Activated CD4-positive, alpha-beta T cell treated with anti-CD3 and anti-CD28 coated beads for 36 hours (primary cell): ENCODE measurements around the gene ADD3. TPM values are rescaled to one million over a fixed set of nuclear protein-coding genes. Genes with fewer than 3 reads are reported as not detected.
"Not testable (repeated sequence)": the region's sequence is repeated elsewhere in the genome, so short reads cannot be mapped to it uniquely, and the experiment has no call there.

ENCODE experiments used
- ATAC-seq: fragments of 200-7000 bp; cut with Tn5 transposase; one replicate; pipeline ENCODE4 v1.10.0; 2021; ENCODE audit warnings: mild to moderate bottlenecking, moderate library complexity
- CTCF ChIA-PET: fragments of 350-600 bp; sonication (Branson Sonifier 250); formaldehyde crosslinking; loops from one replicate; lab custom pipeline; 2021; ENCODE audit warnings: antibody characterized with exemption; lab: Charles Lee
- POLR2A ChIA-PET: fragments of 350-600 bp; sonication (Branson Sonifier 250); formaldehyde crosslinking; loops from one replicate; lab custom pipeline; 2021; ENCODE audit warnings: antibody characterized with exemption, inconsistent platforms; lab: Charles Lee
- DNase-seq: peaks from one replicate; pipeline ENCODE4 v3.0.0-alpha.2; 2020
- H3K27ac Mint-ChIP-seq: one replicate; pipeline ENCODE4 v1.8.0; 2021; ENCODE audit warnings: mixed read lengths
- H3K27me3 Mint-ChIP-seq: one replicate; pipeline ENCODE4 v1.8.0; 2021; ENCODE audit warnings: mixed read lengths
- H3K36me3 Mint-ChIP-seq: one replicate; pipeline ENCODE4 v1.8.0; 2021; ENCODE audit warnings: low read depth, mixed read lengths
- H3K4me1 Mint-ChIP-seq: one replicate; pipeline ENCODE4 v1.8.0; 2021; ENCODE audit warnings: mixed read lengths
- H3K4me3 Mint-ChIP-seq: one replicate; pipeline ENCODE4 v1.8.0; 2021; ENCODE audit warnings: mild to moderate bottlenecking, moderate library complexity, mixed read lengths
- H3K9me3 Mint-ChIP-seq: one replicate; pipeline ENCODE4 v1.8.0; 2021; ENCODE audit warnings: low read depth, mixed read lengths
- intact Hi-C, 2 experiments: fragments of 100-400 bp; cut with DNase I in 1 of 2; cut with micrococcal nuclease in 1 of 2; formaldehyde crosslinking; loops; one replicate each; pipeline versions ENCODE4 v1.14.2 to v1.15.1; 2022 to 2024; cut with DNase I, micrococcal nuclease
- total RNA-seq, 2 experiments: library from RNA; stranded (reverse); gene quantifications; one replicate each; pipeline ENCODE4 v1.2.3, GENCODE V29; 2021

ADD3 gene
- total RNA-seq, 2 experiments from 2014 or later = 72.5 to 101 TPM

- Mint-ChIP-seq H3K27ac (peak overlapping the region; percentile 6), H3K9me3 (no peaks in the 10 kb centered on the region), H3K36me3 (no peaks in the 10 kb centered on the region), H3K4me3 (no peak overlapping the region), H3K27me3 (no peaks in the 10 kb centered on the region), H3K4me1 (peaks cover 9% of the 10 kb centered on the region)
- ChIA-PET CTCF (interaction anchor here (0.7 to 3.2 kb wide), 33 partner anchors 8 to 265 kb away, joined by 3 to 25 read pairs (median 5); partner anchors contain the start of gene ADD3), POLR2A (no interaction called here)
- peak; percentile 75 for ATAC-seq
- intact Hi-C loops = loop anchor here (1.0 to 5.0 kb wide), 5 partner anchors 29 to 299 kb away; partner anchors contain the start of gene ADD3 (in 1 of the 2)
- peak; percentile 79 for DNase-seq
Measured at GRCh38 chr10:109978481-109978880, 29.3 kb upstream of the ADD3 start.

DNA sequence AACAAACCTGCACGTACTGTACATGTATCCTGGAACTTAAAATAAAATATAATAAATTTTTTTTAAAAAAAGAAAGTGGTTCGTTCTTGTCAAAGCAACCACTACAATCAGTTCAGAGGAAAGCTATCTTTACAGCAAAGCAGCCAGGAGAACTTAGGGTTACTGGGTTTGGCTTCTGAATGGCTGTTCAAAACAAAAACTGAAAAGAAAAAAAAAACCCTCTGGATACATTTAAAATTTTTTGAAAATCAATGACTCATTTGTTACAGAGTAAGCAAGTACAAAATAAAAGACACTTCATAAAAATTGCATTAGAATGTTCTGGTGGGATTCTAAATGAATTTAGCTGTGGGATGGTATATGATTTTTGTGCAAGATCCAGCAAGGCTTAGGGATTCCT lies 28.6 kb upstream of the ADD3 start:
- ATAC-seq = no peak
- peaks cover 9% of the 10 kb centered on the region for H3K4me1 Mint-ChIP-seq
- H3K27me3 Mint-ChIP-seq = no peaks in the 10 kb centered on the region
- no peaks in the 10 kb centered on the region for H3K36me3 Mint-ChIP-seq
- no peak overlapping the region for H3K27ac Mint-ChIP-seq
- intact Hi-C loops = loop anchor here (5.0 kb wide), 3 partner anchors 33 to 298 kb away; no protein-coding TSS in a partner anchor
- no peak for DNase-seq
- no peaks in the 10 kb centered on the region for H3K9me3 Mint-ChIP-seq
- CTCF ChIA-PET = interaction anchor here (0.6 to 3.2 kb wide), 28 partner anchors 8 to 590 kb away, joined by 3 to 25 read pairs (median 5); partner anchors contain the start of gene ADD3
- no peak overlapping the region for H3K4me3 Mint-ChIP-seq
- POLR2A ChIA-PET = no interaction called here

DNA sequence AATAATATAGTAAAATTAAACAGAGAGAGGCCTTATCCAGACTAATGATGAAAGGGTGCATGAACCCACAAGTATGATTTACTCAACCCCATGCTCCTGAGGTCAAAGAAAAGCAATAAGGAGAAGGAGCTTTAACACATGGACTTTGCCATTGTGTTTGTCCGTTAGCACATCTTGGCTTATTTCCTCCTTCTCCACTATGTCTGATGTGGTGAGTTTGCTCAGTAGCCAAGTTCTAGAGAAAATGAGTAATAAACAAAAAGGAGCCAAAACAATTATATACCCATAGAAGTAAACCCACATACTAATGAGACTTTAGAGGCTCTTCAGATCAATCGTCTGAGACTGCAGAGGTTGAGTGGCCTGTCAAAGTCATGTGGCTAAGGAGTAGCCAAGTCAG lies 26.1 kb upstream of the ADD3 start:
- CTCF ChIA-PET = interaction anchor here (0.6 to 3.0 kb wide), 6 partner anchors 13 to 906 kb away, joined by 3 to 13 read pairs (median 4); no protein-coding TSS in a partner anchor
- Mint-ChIP-seq H3K4me3 (no peak overlapping the region), H3K9me3 (peaks cover 6% of the 10 kb centered on the region), H3K27me3 (no peaks in the 10 kb centered on the region), H3K27ac (no peak overlapping the region), H3K4me1 (peaks cover 7% of the 10 kb centered on the region), H3K36me3 (no peaks in the 10 kb centered on the region)
- ATAC-seq (no peak), DNase-seq (no peak)
- POLR2A ChIA-PET = no interaction called here
- intact Hi-C loops = no loop called here

DNA sequence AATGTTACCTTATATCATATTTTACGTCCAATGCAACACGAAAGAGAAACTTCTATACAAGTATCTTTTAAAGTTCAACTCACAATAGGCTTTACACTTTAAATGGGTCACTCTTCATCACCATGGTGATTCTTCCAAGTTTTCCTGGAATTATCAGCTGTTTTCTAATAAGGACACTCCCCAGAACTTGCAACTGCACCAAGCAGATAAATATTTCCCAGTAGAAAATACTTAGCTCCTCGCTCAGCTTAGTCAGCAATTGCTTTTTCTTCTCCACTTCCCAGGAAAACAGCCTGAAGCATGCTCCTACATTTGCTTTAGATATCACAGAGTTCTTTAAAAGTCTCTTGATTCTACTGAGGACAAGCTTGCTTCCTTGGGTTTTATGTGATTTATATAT lies 25.7 kb upstream of the ADD3 start:
- H3K4me1 Mint-ChIP-seq = peaks cover 5% of the 10 kb centered on the region
- peaks cover 6% of the 10 kb centered on the region for H3K9me3 Mint-ChIP-seq
- DNase-seq (no peak), ATAC-seq (no peak)
- ChIA-PET POLR2A (no interaction called here), CTCF (interaction anchor here (0.6 to 1.6 kb wide), 6 partner anchors 10 to 906 kb away, joined by 3 to 6 read pairs (median 3); partner anchors contain the start of gene ADD3)
- no peaks in the 10 kb centered on the region for H3K27me3 Mint-ChIP-seq
- H3K4me3 Mint-ChIP-seq = no peak overlapping the region
- H3K36me3 Mint-ChIP-seq = no peaks in the 10 kb centered on the region
- intact Hi-C loops = no loop called here
- H3K27ac Mint-ChIP-seq = no peak overlapping the region

GRCh38 chr10:109982812-109983211 lies 25.0 kb upstream of the ADD3 start:
- H3K27me3 Mint-ChIP-seq = no peaks in the 10 kb centered on the region
- POLR2A ChIA-PET = no interaction called here
- CTCF ChIA-PET = interaction anchor here (0.6 to 1.6 kb wide), 3 partner anchors 11 to 155 kb away, joined by 3 to 5 read pairs (median 3); partner anchors contain the start of gene ADD3
- H3K4me3 Mint-ChIP-seq = no peak overlapping the region
- peaks cover 5% of the 10 kb centered on the region for H3K4me1 Mint-ChIP-seq
- peaks cover 6% of the 10 kb centered on the region for H3K9me3 Mint-ChIP-seq
- no peaks in the 10 kb centered on the region for H3K36me3 Mint-ChIP-seq
- ATAC-seq (no peak), DNase-seq (no peak)
- H3K27ac Mint-ChIP-seq = no peak overlapping the region
- intact Hi-C loops = no loop called here

DNA sequence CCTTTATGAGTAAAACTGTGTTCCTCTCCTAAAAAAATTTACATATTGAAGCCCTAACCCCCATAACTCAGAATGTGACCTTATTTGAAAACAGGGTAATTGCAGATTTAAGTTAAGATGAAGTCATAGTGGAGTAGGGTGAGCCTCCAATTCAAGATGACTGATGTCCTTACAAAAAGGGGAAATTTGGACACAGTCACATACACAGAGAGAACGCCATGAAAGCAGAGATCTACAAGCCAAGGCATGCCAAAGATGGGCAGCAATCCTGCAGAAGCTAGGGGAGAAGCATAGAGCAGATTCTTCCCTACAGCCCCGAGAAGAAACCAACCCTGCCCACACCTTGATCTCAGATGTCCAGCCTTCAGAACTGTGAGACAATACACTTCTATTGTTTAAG lies 23.8 kb upstream of the ADD3 start:
- no peak overlapping the region for H3K4me3 Mint-ChIP-seq
- ChIA-PET POLR2A (interaction anchor here (0.6 kb wide), 1 partner anchor 74 kb away, joined by 3 read pairs; no protein-coding TSS in a partner anchor), CTCF (interaction anchor here (0.6 kb wide), 1 partner anchor 999 kb away, joined by 3 read pairs; no protein-coding TSS in a partner anchor)
- intact Hi-C loops = no loop called here
- ATAC-seq = no peak
- DNase-seq = no peak
- H3K4me1 Mint-ChIP-seq = no peaks in the 10 kb centered on the region
- peaks cover 6% of the 10 kb centered on the region for H3K9me3 Mint-ChIP-seq
- H3K36me3 Mint-ChIP-seq = no peaks in the 10 kb centered on the region
- no peak overlapping the region for H3K27ac Mint-ChIP-seq
- H3K27me3 Mint-ChIP-seq = no peaks in the 10 kb centered on the region

DNA sequence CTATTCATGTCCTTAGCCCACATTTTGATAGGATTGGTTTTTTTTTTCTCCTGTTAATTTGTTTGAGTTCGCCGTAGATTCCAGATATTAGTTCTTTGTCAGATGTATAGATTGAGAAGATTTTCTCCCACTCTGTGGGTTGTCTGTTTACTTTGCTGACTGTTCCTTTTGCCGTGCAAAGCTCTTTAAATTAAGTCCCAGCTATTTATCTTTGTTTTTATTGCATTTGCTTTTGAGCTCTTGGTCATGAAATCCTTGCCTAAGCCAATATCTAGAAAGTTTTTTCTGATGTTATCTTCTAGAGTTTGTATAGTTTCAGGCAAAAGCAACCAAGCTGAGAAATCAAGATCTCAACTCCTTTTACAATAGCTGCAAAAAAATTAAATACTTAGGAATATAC lies 22.0 kb upstream of the ADD3 start:
- H3K36me3 Mint-ChIP-seq, intact Hi-C loops, H3K9me3 Mint-ChIP-seq, H3K27ac Mint-ChIP-seq, ATAC-seq, H3K27me3 Mint-ChIP-seq, H3K4me3 Mint-ChIP-seq, DNase-seq, H3K4me1 Mint-ChIP-seq, POLR2A ChIA-PET: not testable (repeated sequence)
- CTCF ChIA-PET = interaction anchor here (3.2 kb wide), 1 partner anchor 7 kb away, joined by 17 read pairs; no protein-coding TSS in a partner anchor

- Mint-ChIP-seq H3K4me3 (no peak overlapping the region), H3K4me1 (peaks cover 2% of the 10 kb centered on the region), H3K27me3 (no peaks in the 10 kb centered on the region), H3K9me3 (peaks cover 6% of the 10 kb centered on the region), H3K27ac (no peak overlapping the region), H3K36me3 (no peaks in the 10 kb centered on the region)
- CTCF ChIA-PET = interaction anchor here (0.6 to 3.2 kb wide), 7 partner anchors 9 to 160 kb away, joined by 3 to 17 read pairs (median 4); no protein-coding TSS in a partner anchor
- no peak for DNase-seq
- no peak for ATAC-seq
- intact Hi-C loops = no loop called here
- POLR2A ChIA-PET = no interaction called here
Measured at GRCh38 chr10:109987452-109988211, 20.2 kb upstream of the ADD3 start.

DNA sequence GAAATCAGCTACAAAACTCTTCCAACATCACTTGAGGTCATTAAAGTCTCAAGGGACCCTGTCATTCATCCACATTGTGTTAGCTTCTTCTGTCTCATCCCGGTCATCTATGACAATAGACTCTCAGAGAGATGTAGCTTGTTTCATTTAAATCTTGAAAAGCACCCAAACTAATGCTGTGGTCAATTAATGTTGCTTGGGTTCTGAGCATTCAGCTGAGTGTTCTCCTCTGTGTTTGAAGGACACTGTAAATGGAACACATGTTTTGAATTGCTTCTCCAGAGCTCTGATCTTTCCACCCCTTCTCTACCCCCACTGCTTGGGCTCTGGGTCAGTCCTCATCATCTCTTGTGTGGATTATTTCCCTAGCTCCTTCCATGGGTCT lies 19.6 kb upstream of the ADD3 start:
- H3K4me1 Mint-ChIP-seq = peaks cover 4% of the 10 kb centered on the region
- no peaks in the 10 kb centered on the region for H3K27me3 Mint-ChIP-seq

GRCh38 chr10:109991266-109991855 lies 16.4 kb upstream of the ADD3 start:
- Mint-ChIP-seq H3K27ac (no peak overlapping the region), H3K27me3 (no peaks in the 10 kb centered on the region), H3K36me3 (no peaks in the 10 kb centered on the region), H3K9me3 (no peaks in the 10 kb centered on the region), H3K4me1 (peaks cover 12% of the 10 kb centered on the region), H3K4me3 (no peak overlapping the region)
- intact Hi-C loops = no loop called here
- DNase-seq (no peak), ATAC-seq (no peak)
- ChIA-PET POLR2A (no interaction called here), CTCF (interaction anchor here (0.6 to 2.1 kb wide), 8 partner anchors 11 to 107 kb away, joined by 3 to 12 read pairs (median 3); no protein-coding TSS in a partner anchor)

More for the DNA sequence above, 19.6 kb upstream of the ADD3 start:
- DNase-seq = no peak
- ChIA-PET CTCF (interaction anchor here (0.6 to 3.2 kb wide), 8 partner anchors 9 to 159 kb away, joined by 3 to 17 read pairs (median 4); no protein-coding TSS in a partner anchor), POLR2A (no interaction called here)
- intact Hi-C loops = no loop called here
- Mint-ChIP-seq H3K36me3 (no peaks in the 10 kb centered on the region), H3K9me3 (peaks cover 6% of the 10 kb centered on the region), H3K27ac (no peak overlapping the region), H3K4me3 (no peak overlapping the region)
- ATAC-seq = no peak

GRCh38 chr10:109992485-109992884 lies 15.3 kb upstream of the ADD3 start:
- Mint-ChIP-seq H3K9me3 (no peaks in the 10 kb centered on the region), H3K4me1 (peaks cover 16% of the 10 kb centered on the region), H3K4me3 (no peak overlapping the region), H3K36me3 (no peaks in the 10 kb centered on the region), H3K27me3 (no peaks in the 10 kb centered on the region), H3K27ac (no peak overlapping the region)
- no peak for DNase-seq
- ChIA-PET CTCF (interaction anchor here (1.0 to 2.1 kb wide), 5 partner anchors 12 to 145 kb away, joined by 3 to 12 read pairs (median 5); no protein-coding TSS in a partner anchor), POLR2A (no interaction called here)
- ATAC-seq = no peak
- intact Hi-C loops = no loop called here
